Erythroblast (primary cell): ENCODE results near the gene DNAJB8.

Experiments used
- GATA1 ChIP-seq: IDR thresholded peaks from 2 replicates; pipeline ENCODE4 v1.6.1; 2011; ENCODE audit warnings: low read depth, mild to moderate bottlenecking, control low read depth, low read length, moderate library complexity
- POLR2A ChIP-seq: IDR thresholded peaks from 2 replicates; pipeline ENCODE4 v1.6.1; 2011; ENCODE audit warnings: mild to moderate bottlenecking, low read length

- TF ChIP-seq POLR2A (no peak), GATA1 (no peak)
Observed at GRCh38 chr3:128484404-128485281, 18.0 kb upstream of the DNAJB8 start.
